Parathyroid adenoma (tissue), 2 donors: ENCODE measurements around the gene RASAL1.
A peak's percentile ranks its signal among the peaks of the same experiment; 100 is the strongest.

ENCODE experiments used
- H2AFZ ChIP-seq: fragments of 300-600 bp; sonication (generic); one replicate; pipeline ENCODE4 v1.7.0; 2017; ENCODE audit warnings: antibody characterized with exemption, mild to moderate bottlenecking
- H3K27ac ChIP-seq: fragments of 300-600 bp; sonication (generic); one replicate; pipeline ENCODE4 v1.7.0; 2017
- H3K27me3 ChIP-seq: fragments of 300-600 bp; sonication (generic); one replicate; pipeline ENCODE4 v1.7.0; 2017; ENCODE audit warnings: low read length; ENCODE audit not compliant: control insufficient read depth, insufficient read depth
- H3K36me3 ChIP-seq: fragments of 300-600 bp; sonication (generic); one replicate; pipeline ENCODE4 v1.7.0; 2017; ENCODE audit warnings: low read length; ENCODE audit not compliant: control insufficient read depth, insufficient read depth
- H3K4me1 ChIP-seq: fragments of 300-600 bp; sonication (generic); one replicate; pipeline ENCODE4 v1.7.0; 2017; ENCODE audit warnings: control low read depth
- H3K4me2 ChIP-seq: fragments of 300-600 bp; sonication (generic); one replicate; pipeline ENCODE4 v1.7.0; 2017; ENCODE audit warnings: low read length
- H3K4me3 ChIP-seq: fragments of 300-600 bp; sonication (generic); one replicate; pipeline ENCODE4 v1.7.0; 2017; ENCODE audit warnings: low read depth, low read length
- H3K79me2 ChIP-seq: fragments of 300-600 bp; sonication (generic); one replicate; pipeline ENCODE4 v1.7.0; 2017; ENCODE audit warnings: control low read depth
- H3K9ac ChIP-seq: fragments of 300-600 bp; sonication (generic); one replicate; pipeline ENCODE4 v1.7.0; 2017; ENCODE audit warnings: mild to moderate bottlenecking
- H3K9me3 ChIP-seq: fragments of 300-600 bp; sonication (generic); one replicate; pipeline ENCODE4 v1.7.0; 2017; ENCODE audit warnings: low read length; ENCODE audit not compliant: control insufficient read depth
- CTCF ChIP-seq: fragments of 300-600 bp; sonication (generic); IDR thresholded peaks from one replicate; pipeline ENCODE4 v1.7.0; 2017; ENCODE audit warnings: antibody characterized with exemption, mild to moderate bottlenecking
- donor health status: primary hyperparathyroidism.

RASAL1 gene

GRCh38 chr12:113173081-113173698 is 37.6 kb upstream of the RASAL1 start:
- Histone ChIP-seq H3K27me3 (no peaks in the 10 kb centered on the region), H3K4me3 (no peak overlapping the region), H3K9ac (no peak overlapping the region), H3K4me1 (peaks cover 12% of the 10 kb centered on the region), H3K4me2 (no peak overlapping the region), H3K36me3 (no peaks in the 10 kb centered on the region), H2AFZ (no peak overlapping the region), H3K79me2 (peaks cover 3% of the 10 kb centered on the region), H3K27ac (peak overlapping the region; percentile 40), H3K9me3 (no peaks in the 10 kb centered on the region)
- no peak for TF ChIP-seq CTCF

- Histone ChIP-seq H3K36me3 (no peaks in the 10 kb centered on the region), H3K9me3 (no peaks in the 10 kb centered on the region), H3K9ac (no peak overlapping the region), H3K4me3 (no peak overlapping the region), H3K27me3 (no peaks in the 10 kb centered on the region), H3K79me2 (peaks cover 3% of the 10 kb centered on the region), H2AFZ (no peak overlapping the region), H3K4me2 (no peak overlapping the region), H3K4me1 (peaks cover 20% of the 10 kb centered on the region), H3K27ac (peak overlapping the region; percentile 40)
- no peak for TF ChIP-seq CTCF
Measured at GRCh38 chr12:113172185-113172584, 36.6 kb upstream of the RASAL1 start.

GRCh38 chr12:113171543-113171942 is 36.0 kb upstream of the RASAL1 start:
- Histone ChIP-seq H3K4me2 (no peak overlapping the region), H2AFZ (no peak overlapping the region), H3K27ac (no peak overlapping the region), H3K4me3 (no peak overlapping the region), H3K4me1 (peaks cover 20% of the 10 kb centered on the region), H3K36me3 (no peaks in the 10 kb centered on the region), H3K27me3 (no peaks in the 10 kb centered on the region), H3K9me3 (no peaks in the 10 kb centered on the region), H3K79me2 (peaks cover 3% of the 10 kb centered on the region), H3K9ac (no peak overlapping the region)
- TF ChIP-seq CTCF = no peak

- Histone ChIP-seq H2AFZ (no peak overlapping the region), H3K4me1 (peaks cover 20% of the 10 kb centered on the region), H3K9ac (no peak overlapping the region), H3K4me2 (no peak overlapping the region), H3K36me3 (no peaks in the 10 kb centered on the region), H3K4me3 (no peak overlapping the region), H3K27me3 (no peaks in the 10 kb centered on the region), H3K27ac (no peak overlapping the region), H3K79me2 (peaks cover 3% of the 10 kb centered on the region), H3K9me3 (no peaks in the 10 kb centered on the region)
- no peak for TF ChIP-seq CTCF
Measured at GRCh38 chr12:113170926-113171325, 35.4 kb upstream of the RASAL1 start.

GRCh38 chr12:113170457-113170856 is 34.9 kb upstream of the RASAL1 start:
- no peak overlapping the region for H2AFZ ChIP-seq
- no peak overlapping the region for H3K4me3 ChIP-seq
- H3K9me3 ChIP-seq = no peaks in the 10 kb centered on the region
- no peaks in the 10 kb centered on the region for H3K27me3 ChIP-seq
- no peaks in the 10 kb centered on the region for H3K36me3 ChIP-seq
- peaks cover 3% of the 10 kb centered on the region for H3K79me2 ChIP-seq
- H3K4me1 ChIP-seq = peaks cover 20% of the 10 kb centered on the region
- no peak overlapping the region for H3K4me2 ChIP-seq
- no peak overlapping the region for H3K9ac ChIP-seq
- H3K27ac ChIP-seq = no peak overlapping the region
- TF ChIP-seq CTCF = no peak
